HepG2 (cell line): ENCODE results near the gene STK32C. TPM values are rescaled to one million over a fixed set of nuclear protein-coding genes. Genes with fewer than 3 reads are reported as not detected.

ENCODE experiments used
- ATF3 ChIP-seq: sonication (generic); formaldehyde crosslinking; IDR thresholded peaks from 2 replicates; pipeline ENCODE4 v1.4.0; 2020; ENCODE audit warnings: missing genetic modification reagents
- ATF7-NPFF ChIP-seq: sonication (generic); formaldehyde crosslinking; IDR thresholded peaks from 2 replicates; pipeline ENCODE4 v1.8.1; 2023; ENCODE audit warnings: mild to moderate bottlenecking, low read depth, missing genetic modification reagents, moderate library complexity
- EHMT2 ChIP-seq: fragments of 200-600 bp; sonication (generic); IDR thresholded peaks from 2 replicates; pipeline ENCODE4 v1.7.0; 2017; ENCODE audit warnings: antibody characterized with exemption, low read depth, low read length, borderline replicate concordance
- ELK4 ChIP-seq: sonication (generic); formaldehyde crosslinking; IDR thresholded peaks from 2 replicates; pipeline ENCODE4 v1.9.0; 2021; ENCODE audit warnings: missing genetic modification reagents, borderline replicate concordance
- MAX ChIP-seq: IDR thresholded peaks from 2 replicates; pipeline ENCODE4 v1.6.1; 2012; ENCODE audit warnings: inconsistent platforms
- MXD3 ChIP-seq: IDR thresholded peaks from 2 replicates; pipeline ENCODE4 v1.6.1; 2016; ENCODE audit warnings: mild to moderate bottlenecking, missing biosample characterization, missing genetic modification reagents
- NKX3-1 ChIP-seq: sonication (generic); formaldehyde crosslinking; IDR thresholded peaks from 2 replicates; pipeline ENCODE4 v1.5.0; 2020; ENCODE audit warnings: missing genetic modification reagents
- NR0B2 ChIP-seq: sonication (generic); formaldehyde crosslinking; IDR thresholded peaks from 2 replicates; pipeline ENCODE4 v1.4.0; 2020; ENCODE audit warnings: mild to moderate bottlenecking, missing genetic modification reagents
- RARA ChIP-seq: IDR thresholded peaks from 2 replicates; pipeline ENCODE4 v1.6.1; 2016; ENCODE audit warnings: missing genetic modification reagents, missing compliant biosample characterization
- SIX4 ChIP-seq: sonication (generic); formaldehyde crosslinking; IDR thresholded peaks from 2 replicates; pipeline ENCODE4 v1.4.0; 2020; ENCODE audit warnings: missing genetic modification reagents
- SOX13 ChIP-seq, 3 experiments: fragments of 450-650 bp in 1 of 3; sonication (generic) in 1 of 3; formaldehyde crosslinking in 1 of 3; IDR thresholded peaks in 2 of 3; conservative IDR thresholded peaks in 1 of 3; 2 replicates each; pipeline versions ENCODE4 v1.5.0 to v1.6.1; 2016 to 2020; ENCODE audit warnings: antibody characterized with exemption in 1 of 3, mild to moderate bottlenecking in 1 of 3, missing compliant biosample characterization in 1 of 3, missing genetic modification reagents in 1 of 3, moderate library complexity in 1 of 3
- TGIF2 ChIP-seq: IDR thresholded peaks from 2 replicates; pipeline ENCODE4 v1.6.1; 2016; ENCODE audit warnings: control low read depth, missing compliant biosample characterization
- ZBTB25 ChIP-seq: IDR thresholded peaks from 2 replicates; pipeline ENCODE4 v1.6.1; 2018; ENCODE audit warnings: missing genetic modification reagents
- ZBTB26 ChIP-seq: IDR thresholded peaks from 2 replicates; pipeline ENCODE4 v1.6.1; 2016; ENCODE audit warnings: missing compliant biosample characterization, missing genetic modification reagents, borderline replicate concordance
- ZNF263 ChIP-seq: sonication (generic); formaldehyde crosslinking; IDR thresholded peaks from 2 replicates; pipeline ENCODE4 v1.4.0; 2020; ENCODE audit warnings: missing genetic modification reagents
- ZNF558 ChIP-seq: sonication (generic); formaldehyde crosslinking; IDR thresholded peaks from 2 replicates; pipeline ENCODE4 v1.9.0; 2022; ENCODE audit warnings: mild to moderate bottlenecking, missing genetic modification reagents, borderline replicate concordance
- ZNF639 ChIP-seq: conservative IDR thresholded peaks from 2 replicates; pipeline ENCODE4 v1.6.1; 2018; ENCODE audit warnings: missing genetic modification reagents
- ZNF7 ChIP-seq: IDR thresholded peaks from 2 replicates; pipeline ENCODE4 v1.6.1; 2016; ENCODE audit warnings: missing biosample characterization, missing genetic modification reagents
- ZSCAN21 ChIP-seq: sonication (generic); formaldehyde crosslinking; IDR thresholded peaks from 2 replicates; pipeline ENCODE4 v1.8.0; 2022; ENCODE audit warnings: mild to moderate bottlenecking, missing genetic modification reagents, moderate library complexity, borderline replicate concordance
- polyA plus RNA-seq, 8 experiments: library from polyadenylated mRNA; depleted of rRNA in 3 of 8; stranded (reverse) in 7 of 8; unstranded in 1 of 8; fragments of >200 nt; fragmentation: Illumina TruSeq in 4 of 8; extraction: Trizol in 4 of 8; gene quantifications; 2 replicates each; pipeline versions ENCODE4 v1.2.1 to v1.2.3, GENCODE V29; 2011 to 2016; ENCODE audit warnings: low read depth in 4 of 8, missing spikeins in 1 of 8, mixed read lengths in 1 of 8; ENCODE audit not compliant: insufficient read depth in 1 of 8
- total RNA-seq, 5 experiments: library from RNA; depleted of rRNA; stranded (reverse); fragments of >200 nt; fragmentation: Illumina TruSeq; extraction: Trizol; gene quantifications; 2 replicates each; pipeline ENCODE4 v1.2.3, GENCODE V29; 2016; ENCODE audit warnings: low read depth in 1 of 5

Gene STK32C
- total and polyA plus RNA-seq, 2 of the 13 experiments (the other 11 are each of a cell fraction or from before 2014, with no cell fraction given), result 10.9 to 19.4 TPM

- peak; percentile 42; the same call in 1 of the 2 replicates for TF ChIP-seq NR0B2
- 0 out of 2 replicates have a peak, but pooled peaks have one; percentile 24 for TF ChIP-seq ZNF7 (CRISPR knock-in tag)
- no peak for TF ChIP-seq SOX13 (IDR thresholded peaks at IDR 0.05)
- TF ChIP-seq SOX13 (CRISPR knock-in tag; conservative IDR thresholded peaks at IDR 0.05 in 1 of 2, IDR thresholded peaks at IDR 0.05 in 1 of 2), result 0 out of 4 replicates have a peak, but pooled peaks of 1 of the 2 experiments have one; percentile 20
- peak; percentile 53; the same call in 1 of the 2 replicates for TF ChIP-seq SIX4
- TF ChIP-seq MAX, result no peak
- 0 out of 2 replicates have a peak, but pooled peaks have one; percentile 21 for TF ChIP-seq ZNF263 (CRISPR knock-in tag)
- TF ChIP-seq MXD3, result peak; percentile 75; the same call in 1 of the 2 replicates
- 0 out of 2 replicates have a peak, but pooled peaks have one; percentile 20 for TF ChIP-seq NKX3-1 (CRISPR knock-in tag)
- TF ChIP-seq ELK4, result no peak
- peak; percentile 89 for TF ChIP-seq ZBTB26 (CRISPR knock-in tag)
- TF ChIP-seq ZSCAN21 (CRISPR knock-in tag), result peak; percentile 65; the same call in 1 of the 2 replicates
- TF ChIP-seq ZBTB25 (CRISPR knock-in tag), result peak; percentile 62; the same call in 1 of the 2 replicates
- peak; percentile 79 for TF ChIP-seq EHMT2
- peak; percentile 84 for TF ChIP-seq TGIF2
- peak; percentile 38; the same call in 1 of the 2 replicates for TF ChIP-seq ATF7-NPFF
- TF ChIP-seq ATF3, result peak; percentile 75
- peak; percentile 28; the same call in 1 of the 2 replicates for TF ChIP-seq RARA
- TF ChIP-seq ZNF558 (CRISPR knock-in tag), result peak; percentile 41; the same call in 1 of the 2 replicates
- 0 out of 2 replicates have a peak, but pooled peaks have one; percentile 50 for TF ChIP-seq ZNF639 (CRISPR knock-in tag)
Observed at GRCh38 chr10:132193907-132194552, 113.7 kb downstream of the STK32C start (continued).
